ENCODE measurements around the gene OR13J1. TPM values are rescaled to one million over a fixed set of nuclear protein-coding genes. Genes with fewer than 3 reads are reported as not detected.
A peak's percentile ranks its signal among the peaks of the same experiment; 100 is the strongest.

The OR13J1 gene
- total RNA-seq, 1 donor = not detected

- H3K4me3 ChIP-seq (ENCODE audit: low read depth, low read length) = no peak overlapping the region
- TF ChIP-seq CTCF (IDR thresholded peaks at IDR 0.05; ENCODE audit: insufficient read depth, low read length) = no peak
- peak; percentile 78 for DNase-seq (ENCODE audit: low read depth)
Observed at GRCh38 chr9:35847792-35848572, 22.2 kb downstream of the OR13J1 start.

- no peak for TF ChIP-seq CTCF (IDR thresholded peaks at IDR 0.05; ENCODE audit: insufficient read depth, low read length)
- H3K4me3 ChIP-seq (ENCODE audit: low read depth, low read length) = no peak overlapping the region
- no peak for DNase-seq (ENCODE audit: low read depth)
Observed at GRCh38 chr9:35845824-35846771, 24.1 kb downstream of the OR13J1 start.

GRCh38 chr9:35844628-35845270 is 25.5 kb downstream of the OR13J1 start:
- no peak for TF ChIP-seq CTCF (IDR thresholded peaks at IDR 0.05; ENCODE audit: insufficient read depth, low read length)
- peak; percentile 98 for DNase-seq (ENCODE audit: low read depth)
- H3K4me3 ChIP-seq (ENCODE audit: low read depth, low read length) = no peak overlapping the region

- no peak overlapping the region for H3K4me3 ChIP-seq (ENCODE audit: low read depth, low read length)
- DNase-seq (ENCODE audit: low read depth) = no peak
- no peak for TF ChIP-seq CTCF (IDR thresholded peaks at IDR 0.05; ENCODE audit: insufficient read depth, low read length)
Observed at GRCh38 chr9:35842795-35843194, 27.4 kb downstream of the OR13J1 start.

- no peak for DNase-seq (ENCODE audit: low read depth)
- no peak for TF ChIP-seq CTCF (IDR thresholded peaks at IDR 0.05; ENCODE audit: insufficient read depth, low read length)
Observed at GRCh38 chr9:35842020-35842745, 28.0 kb downstream of the OR13J1 start.

GRCh38 chr9:35841645-35841900 is 28.6 kb downstream of the OR13J1 start:
- no peak for DNase-seq (ENCODE audit: low read depth)
- no peak overlapping the region for H3K4me3 ChIP-seq (ENCODE audit: low read depth, low read length)
- no peak for TF ChIP-seq CTCF (IDR thresholded peaks at IDR 0.05; ENCODE audit: insufficient read depth, low read length)

More at GRCh38 chr9:35842020-35842745, 28.0 kb downstream of the OR13J1 start:
- H3K4me3 ChIP-seq (ENCODE audit: low read depth, low read length) = no peak overlapping the region
